ENCODE data around the gene MCM3. TPM values are rescaled to one million over a fixed set of nuclear protein-coding genes. Genes with fewer than 3 reads are reported as not detected.

MCM3 gene
- total RNA-seq, 4 donors from 2014 or later, result 24.9 to 71.8 (median 30.4) TPM

- no peak overlapping the region for H3K27ac ChIP-seq
- DNase-seq, result peak in 1 of 3 donors; percentile 50
- H3K36me3 ChIP-seq, result no peaks in the 10 kb centered on the region
- H3K9me3 ChIP-seq, result no peaks in the 10 kb centered on the region
- no peak overlapping the region for H3K4me3 ChIP-seq
- H3K4me1 ChIP-seq, result no peaks in the 10 kb centered on the region
- TF ChIP-seq, protein P1, sequence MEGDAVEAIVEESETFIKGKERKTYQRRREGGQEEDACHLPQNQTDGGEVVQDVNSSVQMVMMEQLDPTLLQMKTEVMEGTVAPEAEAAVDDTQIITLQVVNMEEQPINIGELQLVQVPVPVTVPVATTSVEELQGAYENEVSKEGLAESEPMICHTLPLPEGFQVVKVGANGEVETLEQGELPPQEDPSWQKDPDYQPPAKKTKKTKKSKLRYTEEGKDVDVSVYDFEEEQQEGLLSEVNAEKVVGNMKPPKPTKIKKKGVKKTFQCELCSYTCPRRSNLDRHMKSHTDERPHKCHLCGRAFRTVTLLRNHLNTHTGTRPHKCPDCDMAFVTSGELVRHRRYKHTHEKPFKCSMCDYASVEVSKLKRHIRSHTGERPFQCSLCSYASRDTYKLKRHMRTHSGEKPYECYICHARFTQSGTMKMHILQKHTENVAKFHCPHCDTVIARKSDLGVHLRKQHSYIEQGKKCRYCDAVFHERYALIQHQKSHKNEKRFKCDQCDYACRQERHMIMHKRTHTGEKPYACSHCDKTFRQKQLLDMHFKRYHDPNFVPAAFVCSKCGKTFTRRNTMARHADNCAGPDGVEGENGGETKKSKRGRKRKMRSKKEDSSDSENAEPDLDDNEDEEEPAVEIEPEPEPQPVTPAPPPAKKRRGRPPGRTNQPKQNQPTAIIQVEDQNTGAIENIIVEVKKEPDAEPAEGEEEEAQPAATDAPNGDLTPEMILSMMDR (IDR thresholded peaks at IDR 0.05), result peak in 4 of 6 experiments; percentile 14 to 71 (median 67)
- TF ChIP-seq POLR2A (IDR thresholded peaks at IDR 0.05), result no peak
- H3K27me3 ChIP-seq, result no peaks in the 10 kb centered on the region
These were observed 50.3 kb downstream of the MCM3 start for GRCh38 chr6:52233975-52234823.

GRCh38 chr6:52233005-52233404 is 51.5 kb downstream of the MCM3 start:
- no peaks in the 10 kb centered on the region for H3K9me3 ChIP-seq
- no peak for DNase-seq
- H3K27ac ChIP-seq, result no peak overlapping the region
- H3K4me1 ChIP-seq, result no peaks in the 10 kb centered on the region
- H3K36me3 ChIP-seq, result no peaks in the 10 kb centered on the region
- H3K4me3 ChIP-seq, result no peak overlapping the region
- H3K27me3 ChIP-seq, result no peaks in the 10 kb centered on the region
- TF ChIP-seq, protein P1 (IDR thresholded peaks at IDR 0.05), result no peak
- no peak for TF ChIP-seq POLR2A (IDR thresholded peaks at IDR 0.05)

DNA sequence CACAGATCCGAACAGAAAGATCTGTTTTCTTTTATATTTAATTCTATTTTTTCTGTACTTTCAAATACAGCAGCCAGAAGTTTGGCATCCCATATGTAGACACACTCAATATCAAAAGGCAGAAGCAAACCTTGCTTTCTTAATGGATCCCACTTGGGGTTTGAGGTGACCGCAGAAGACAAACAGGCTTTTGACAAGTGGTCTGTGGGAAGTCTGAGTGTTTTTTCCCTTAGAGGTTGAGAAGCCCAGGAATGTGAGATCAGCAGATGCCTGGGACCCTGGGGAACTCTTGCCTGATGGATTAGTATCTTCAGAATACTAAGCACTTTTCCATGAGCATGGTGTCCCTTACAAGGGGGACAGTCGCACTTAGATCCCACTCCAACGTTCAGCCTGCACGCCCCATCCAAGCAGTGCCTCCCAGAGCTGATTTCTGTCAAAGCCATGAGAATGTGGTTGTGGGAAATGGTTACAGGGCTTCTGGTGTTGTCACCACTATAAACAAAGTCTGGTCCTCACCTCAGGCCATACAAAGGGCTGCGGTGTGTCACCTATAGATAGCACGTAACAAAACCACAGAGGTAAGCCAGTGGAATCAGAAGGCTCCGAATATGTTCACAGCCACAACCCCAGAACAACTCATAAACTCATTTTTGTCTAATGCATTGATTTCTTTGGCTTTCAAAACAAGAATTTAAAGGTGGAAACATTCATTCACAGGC is 53.0 kb downstream of the MCM3 start:
- DNase-seq, result no peak
- H3K9me3 ChIP-seq, result no peaks in the 10 kb centered on the region
- no peaks in the 10 kb centered on the region for H3K36me3 ChIP-seq
- H3K4me1 ChIP-seq, result no peaks in the 10 kb centered on the region
- no peak overlapping the region for H3K27ac ChIP-seq
- H3K4me3 ChIP-seq, result no peak overlapping the region
- TF ChIP-seq, protein P1 (IDR thresholded peaks at IDR 0.05), result no peak
- no peak for TF ChIP-seq POLR2A (IDR thresholded peaks at IDR 0.05)
- no peaks in the 10 kb centered on the region for H3K27me3 ChIP-seq

- Histone ChIP-seq H3K9me3 (no peaks in the 10 kb centered on the region), H3K27me3 (no peaks in the 10 kb centered on the region), H3K4me1 (no peaks in the 10 kb centered on the region), H3K27ac (no peak overlapping the region), H3K36me3 (no peaks in the 10 kb centered on the region), H3K4me3 (no peak overlapping the region)
- DNase-seq, result no peak
- no peak for TF ChIP-seq POLR2A (IDR thresholded peaks at IDR 0.05)
- TF ChIP-seq, protein P1 (IDR thresholded peaks at IDR 0.05), result no peak
These were observed 53.9 kb downstream of the MCM3 start for GRCh38 chr6:52230685-52231084.

DNA sequence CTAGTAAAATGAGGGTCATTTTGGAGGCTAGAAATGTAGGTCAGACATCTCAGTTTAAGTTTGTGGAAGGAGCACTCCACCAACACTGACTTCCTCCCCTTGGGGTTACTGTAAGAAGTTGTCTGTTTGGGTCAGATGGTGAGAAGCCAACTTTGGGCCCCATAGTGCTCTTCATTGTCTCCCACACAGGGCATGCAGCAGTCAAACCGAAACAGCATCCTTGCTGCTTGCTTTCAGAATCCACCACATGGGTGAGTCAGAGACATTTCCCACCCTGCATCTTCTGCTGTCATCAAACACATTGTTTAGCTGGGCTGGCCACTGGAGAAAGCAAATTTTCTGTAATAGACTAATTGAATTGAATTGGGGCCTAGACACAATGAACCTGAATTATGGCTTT is 57.0 kb downstream of the MCM3 start:
- Histone ChIP-seq H3K4me1 (no peaks in the 10 kb centered on the region), H3K27me3 (no peaks in the 10 kb centered on the region), H3K4me3 (no peak overlapping the region), H3K36me3 (no peaks in the 10 kb centered on the region), H3K27ac (no peak overlapping the region), H3K9me3 (no peaks in the 10 kb centered on the region)
- no peak for DNase-seq
- TF ChIP-seq POLR2A (IDR thresholded peaks at IDR 0.05), result no peak
- TF ChIP-seq, protein P1 (IDR thresholded peaks at IDR 0.05), result no peak
